Activated CD4-positive, alpha-beta T cell treated with anti-CD3 and anti-CD28 coated beads, Interleukin-2, amount 10 ng/mL, durations not matched to agents 7 days and 5 days (primary cell): ENCODE data around the gene NAALADL1. TPM values are rescaled to one million over a fixed set of nuclear protein-coding genes. Genes with fewer than 3 reads are reported as not detected.

Experiments
- CTCF ChIA-PET: fragments of 350-600 bp; sonication (Branson Sonifier 250); formaldehyde crosslinking; loops from one replicate; lab custom pipeline; 2021; ENCODE audit warnings: antibody characterized with exemption; lab: Charles Lee
- POLR2A ChIA-PET: fragments of 350-600 bp; sonication (Branson Sonifier 250); formaldehyde crosslinking; loops from one replicate; lab custom pipeline; 2021; ENCODE audit warnings: antibody characterized with exemption; lab: Charles Lee
- DNase-seq: peaks from one replicate; pipeline ENCODE4 v3.0.0-alpha.2; 2020
- H3K27ac Mint-ChIP-seq: one replicate; pipeline ENCODE4 v1.8.0; 2021; ENCODE audit warnings: mild to moderate bottlenecking, moderate library complexity, mixed read lengths
- H3K27me3 Mint-ChIP-seq: one replicate; pipeline ENCODE4 v1.8.0; 2021; ENCODE audit warnings: mixed read lengths
- H3K36me3 Mint-ChIP-seq: one replicate; pipeline ENCODE4 v1.8.0; 2021; ENCODE audit warnings: low read depth, mixed read lengths
- H3K4me1 Mint-ChIP-seq: one replicate; pipeline ENCODE4 v1.8.0; 2021; ENCODE audit warnings: mixed read lengths
- H3K4me3 Mint-ChIP-seq: one replicate; pipeline ENCODE4 v1.8.0; 2021; ENCODE audit warnings: mild to moderate bottlenecking, moderate library complexity, mixed read lengths
- H3K9me3 Mint-ChIP-seq: one replicate; pipeline ENCODE4 v1.8.0; 2021; ENCODE audit warnings: mixed read lengths
- total RNA-seq, 2 experiments: library from RNA; stranded (reverse); gene quantifications; one replicate each; pipeline ENCODE4 v1.2.3, GENCODE V29; 2021

The NAALADL1 gene
- total RNA-seq, 2 experiments from 2014 or later: 6.3 to 7.3 TPM

GRCh38 chr11:65090628-65091027 lies 32.3 kb upstream of the NAALADL1 start:
- H3K27ac Mint-ChIP-seq: no peak overlapping the region
- ChIA-PET CTCF (interaction anchor here (0.6 to 1.3 kb wide), 4 partner anchors 16 to 215 kb away, joined by 3 to 5 read pairs (median 4); no protein-coding TSS in a partner anchor), POLR2A (no interaction called here)
- H3K27me3 Mint-ChIP-seq: no peaks in the 10 kb centered on the region
- H3K36me3 Mint-ChIP-seq: peaks cover 12% of the 10 kb centered on the region
- H3K9me3 Mint-ChIP-seq: no peaks in the 10 kb centered on the region
- DNase-seq: no peak
- no peak overlapping the region for H3K4me3 Mint-ChIP-seq
- peaks cover 5% of the 10 kb centered on the region for H3K4me1 Mint-ChIP-seq

GRCh38 chr11:65089621-65090020 lies 31.3 kb upstream of the NAALADL1 start:
- DNase-seq: no peak
- H3K36me3 Mint-ChIP-seq: peaks cover 13% of the 10 kb centered on the region
- POLR2A ChIA-PET: interaction anchor here (0.6 kb wide), 1 partner anchor 27 kb away, joined by 4 read pairs; no protein-coding TSS in a partner anchor
- no peaks in the 10 kb centered on the region for H3K9me3 Mint-ChIP-seq
- H3K27ac Mint-ChIP-seq: no peak overlapping the region
- H3K27me3 Mint-ChIP-seq: no peaks in the 10 kb centered on the region
- peaks cover 12% of the 10 kb centered on the region for H3K4me1 Mint-ChIP-seq
- H3K4me3 Mint-ChIP-seq: no peak overlapping the region
- CTCF ChIA-PET: interaction anchor here (1.3 kb wide), 1 partner anchor 21 kb away, joined by 4 read pairs; no protein-coding TSS in a partner anchor

GRCh38 chr11:65087827-65088226 lies 29.5 kb upstream of the NAALADL1 start:
- ChIA-PET POLR2A (no interaction called here), CTCF (interaction anchor here (1.4 kb wide), 1 partner anchor 61 kb away, joined by 3 read pairs; no protein-coding TSS in a partner anchor)
- Mint-ChIP-seq H3K9me3 (no peaks in the 10 kb centered on the region), H3K4me3 (no peak overlapping the region), H3K36me3 (peaks cover 25% of the 10 kb centered on the region), H3K27me3 (no peaks in the 10 kb centered on the region), H3K27ac (no peak overlapping the region), H3K4me1 (peaks cover 24% of the 10 kb centered on the region)
- DNase-seq: no peak

- ChIA-PET CTCF (interaction anchor here (2.5 kb wide), 1 partner anchor 24 kb away, joined by 8 read pairs; the partner anchor contains the start of gene TM7SF2), POLR2A (no interaction called here)
- no peak overlapping the region for H3K4me3 Mint-ChIP-seq
- peaks cover 28% of the 10 kb centered on the region for H3K36me3 Mint-ChIP-seq
- H3K9me3 Mint-ChIP-seq: no peaks in the 10 kb centered on the region
- H3K27me3 Mint-ChIP-seq: no peaks in the 10 kb centered on the region
- DNase-seq: no peak
- H3K4me1 Mint-ChIP-seq: peaks cover 29% of the 10 kb centered on the region
- no peak overlapping the region for H3K27ac Mint-ChIP-seq
These were observed 28.9 kb upstream of the NAALADL1 start for GRCh38 chr11:65087216-65087615.

- ChIA-PET POLR2A (no interaction called here), CTCF (interaction anchor here (2.5 kb wide), 1 partner anchor 24 kb away, joined by 8 read pairs; the partner anchor contains the start of gene TM7SF2)
- Mint-ChIP-seq H3K4me3 (no peak overlapping the region), H3K27me3 (no peaks in the 10 kb centered on the region), H3K4me1 (peaks cover 33% of the 10 kb centered on the region), H3K27ac (no peak overlapping the region), H3K36me3 (peaks cover 32% of the 10 kb centered on the region), H3K9me3 (no peaks in the 10 kb centered on the region)
- DNase-seq: no peak
These were observed 28.5 kb upstream of the NAALADL1 start for GRCh38 chr11:65086809-65087208.

- no peaks in the 10 kb centered on the region for H3K9me3 Mint-ChIP-seq
- no peak for DNase-seq
- H3K4me3 Mint-ChIP-seq: peak overlapping the region; percentile 98
- H3K36me3 Mint-ChIP-seq: peaks cover 42% of the 10 kb centered on the region
- peak overlapping the region; percentile 99 for H3K27ac Mint-ChIP-seq
- POLR2A ChIA-PET: interaction anchor here (0.6 kb wide), 1 partner anchor 9 kb away, joined by 4 read pairs; no protein-coding TSS in a partner anchor
- CTCF ChIA-PET: interaction anchor here (0.5 to 2.5 kb wide), 6 partner anchors 9 to 71 kb away, joined by 3 to 8 read pairs (median 4); partner anchors contain the start of genes ARL2, FAU, MRPL49 and TM7SF2
- H3K27me3 Mint-ChIP-seq: no peaks in the 10 kb centered on the region
- peaks cover 44% of the 10 kb centered on the region for H3K4me1 Mint-ChIP-seq
These were observed 27.1 kb upstream of the NAALADL1 start for GRCh38 chr11:65085446-65085845.

- POLR2A ChIA-PET: interaction anchor here (0.6 kb wide), 1 partner anchor 8 kb away, joined by 4 read pairs; no protein-coding TSS in a partner anchor
- Mint-ChIP-seq H3K4me3 (peak overlapping the region; percentile 98), H3K9me3 (no peaks in the 10 kb centered on the region), H3K4me1 (peaks cover 49% of the 10 kb centered on the region), H3K27ac (peak overlapping the region; percentile 99), H3K36me3 (peaks cover 48% of the 10 kb centered on the region), H3K27me3 (no peaks in the 10 kb centered on the region)
- DNase-seq: no peak
- CTCF ChIA-PET: interaction anchor here (0.9 to 2.5 kb wide), 5 partner anchors 10 to 71 kb away, joined by 3 to 8 read pairs (median 4); partner anchors contain the start of genes ARL2, FAU, MRPL49 and TM7SF2
These were observed 26.4 kb upstream of the NAALADL1 start for GRCh38 chr11:65084598-65085375.

- DNase-seq: peak; percentile 97
- Mint-ChIP-seq H3K27ac (peak within 1 kb of the TSS; percentile 99), H3K4me1 (peaks cover 51% of the 10 kb centered on the region), H3K4me3 (peak within 1 kb of the TSS; percentile 98), H3K27me3 (no peaks in the 10 kb centered on the region), H3K36me3 (peaks cover 45% of the 10 kb centered on the region), H3K9me3 (no peaks in the 10 kb centered on the region)
- ChIA-PET CTCF (interaction anchor here (0.7 to 5.0 kb wide), 6 partner anchors 11 to 69 kb away, joined by 3 to 24 read pairs (median 4); partner anchors contain the start of genes ARL2, TM7SF2 and ZNHIT2), POLR2A (no interaction called here)
These were observed 25.7 kb upstream of the NAALADL1 start, which contains the start of the genes CDCA5 and ZFPL1 for GRCh38 chr11:65083834-65084597. Gene CDCA5 (minus strand): TSS chr11:65084040. CDS start chr11:65083978, 62 bp downstream. Gene ZFPL1 (plus strand): TSS chr11:65084222. CDS start chr11:65084699, 477 bp downstream.

- Mint-ChIP-seq H3K9me3 (no peaks in the 10 kb centered on the region), H3K4me3 (peak overlapping the region; percentile 98), H3K36me3 (peaks cover 53% of the 10 kb centered on the region), H3K4me1 (peaks cover 59% of the 10 kb centered on the region), H3K27me3 (no peaks in the 10 kb centered on the region), H3K27ac (peak overlapping the region; percentile 99)
- POLR2A ChIA-PET: interaction anchor here (0.7 kb wide), 1 partner anchor 417 kb away, joined by 3 read pairs; no protein-coding TSS in a partner anchor
- CTCF ChIA-PET: interaction anchor here (0.5 to 5.0 kb wide), 10 partner anchors 11 to 239 kb away, joined by 3 to 24 read pairs (median 4); partner anchors contain the start of genes ARL2, TM7SF2 and ZNHIT2
- DNase-seq: peak; percentile 17
These were observed 24.9 kb upstream of the NAALADL1 start for GRCh38 chr11:65083134-65083833.

GRCh38 chr11:65078786-65079342 lies 20.5 kb upstream of the NAALADL1 start:
- Mint-ChIP-seq H3K36me3 (peaks cover 62% of the 10 kb centered on the region), H3K27me3 (no peaks in the 10 kb centered on the region), H3K9me3 (no peaks in the 10 kb centered on the region), H3K4me3 (no peak overlapping the region), H3K4me1 (peaks cover 58% of the 10 kb centered on the region), H3K27ac (peak overlapping the region; percentile 91)
- CTCF ChIA-PET: interaction anchor here (0.6 to 5.0 kb wide), 6 partner anchors 15 to 268 kb away, joined by 3 to 24 read pairs (median 4); partner anchors contain the start of genes ARL2, MEN1 and TM7SF2
- DNase-seq: no peak
- POLR2A ChIA-PET: no interaction called here

GRCh38 chr11:65078151-65078550 lies 19.8 kb upstream of the NAALADL1 start:
- CTCF ChIA-PET: interaction anchor here (1.4 to 1.7 kb wide), 4 partner anchors 16 to 267 kb away, joined by 3 to 5 read pairs (median 4); partner anchors contain the start of genes ARL2 and MEN1
- peaks cover 56% of the 10 kb centered on the region for H3K36me3 Mint-ChIP-seq
- H3K4me1 Mint-ChIP-seq: peaks cover 52% of the 10 kb centered on the region
- H3K4me3 Mint-ChIP-seq: no peak overlapping the region
- peak overlapping the region; percentile 91 for H3K27ac Mint-ChIP-seq
- POLR2A ChIA-PET: interaction anchor here (0.7 kb wide), 1 partner anchor 23 kb away, joined by 3 read pairs; no protein-coding TSS in a partner anchor
- DNase-seq: peak; percentile 81
- no peaks in the 10 kb centered on the region for H3K9me3 Mint-ChIP-seq
- no peaks in the 10 kb centered on the region for H3K27me3 Mint-ChIP-seq
